ENCODE data around the gene TBX15. TPM values are rescaled to one million over a fixed set of nuclear protein-coding genes. Genes with fewer than 3 reads are reported as not detected.

Gene TBX15
- total and polyA plus RNA-seq, 10 donors: 0.06 to 0.32 (median 0.11) TPM; not detected in 4

- H3K4me1 ChIP-seq: no peaks in the 10 kb centered on the region
Measured at GRCh38 chr1:118902299-118902698, 85.8 kb downstream of the TBX15 start.

GRCh38 chr1:118900643-118901440, 87.3 kb downstream of the TBX15 start:
- Histone ChIP-seq H3K36me3 (no peaks in the 10 kb centered on the region), H3K27ac (no peak overlapping the region)
- TF ChIP-seq POLR2A (IDR thresholded peaks at IDR 0.05): no peak
- TF ChIP-seq POLR2AphosphoS5 (IDR thresholded peaks at IDR 0.05): no peak
- TF ChIP-seq CTCF (IDR thresholded peaks at IDR 0.05 in 8 of 11, conservative IDR thresholded peaks at IDR 0.05 in 3 of 11): no peak

More at GRCh38 chr1:118902299-118902698, 85.8 kb downstream of the TBX15 start:
- no peak overlapping the region for H3K4me3 ChIP-seq
- H3K27me3 ChIP-seq (replicated peaks in 1 of 7): no peaks in the 10 kb centered on the region
- WGBS, 5 donors: 84 to 94% (median 92%) methylated on average over 2 of the region's 2 CpGs
- no peaks in the 10 kb centered on the region for H3K9me3 ChIP-seq
- DNase-seq: no peak
- intact Hi-C loops (cut with DNase I; ENCODE audit: low total_unique reads): no loop called here
- TF ChIP-seq CTCF (IDR thresholded peaks at IDR 0.05 in 8 of 11, conservative IDR thresholded peaks at IDR 0.05 in 3 of 11) (no peak), POLR2AphosphoS5 (IDR thresholded peaks at IDR 0.05) (no peak), POLR2A (IDR thresholded peaks at IDR 0.05) (no peak)
- no peaks in the 10 kb centered on the region for H3K36me3 ChIP-seq
- no peak overlapping the region for H3K27ac ChIP-seq

GRCh38 chr1:118899340-118899739, 88.8 kb downstream of the TBX15 start:
- Histone ChIP-seq H3K27me3 (replicated peaks in 1 of 7) (no peaks in the 10 kb centered on the region), H3K9me3 (peaks cover 0 to 3% (median 0%) of the 10 kb centered on the region in 8 donors), H3K36me3 (no peaks in the 10 kb centered on the region), H3K4me1 (no peaks in the 10 kb centered on the region), H3K4me3 (no peak overlapping the region), H3K27ac (no peak overlapping the region)
- TF ChIP-seq POLR2A (IDR thresholded peaks at IDR 0.05) (no peak), CTCF (IDR thresholded peaks at IDR 0.05 in 8 of 11, conservative IDR thresholded peaks at IDR 0.05 in 3 of 11) (no peak), POLR2AphosphoS5 (IDR thresholded peaks at IDR 0.05) (no peak)
- no peak for DNase-seq
- intact Hi-C loops (cut with DNase I; ENCODE audit: low total_unique reads): no loop called here
- 50 to 68% (median 60%) methylated on average over 3 of the region's 3 CpGs for WGBS, 5 donors

More at GRCh38 chr1:118900643-118901440, 87.3 kb downstream of the TBX15 start:
- no peak for DNase-seq
- Histone ChIP-seq H3K9me3 (peaks cover 0 to 3% (median 0%) of the 10 kb centered on the region in 8 donors), H3K27me3 (replicated peaks in 1 of 7) (no peaks in the 10 kb centered on the region), H3K4me1 (no peaks in the 10 kb centered on the region), H3K4me3 (no peak overlapping the region)
- intact Hi-C loops (cut with DNase I; ENCODE audit: low total_unique reads): no loop called here

- intact Hi-C loops (cut with DNase I; ENCODE audit: low total_unique reads): no loop called here
- Histone ChIP-seq H3K36me3 (no peaks in the 10 kb centered on the region), H3K9me3 (peaks cover 0 to 3% (median 0%) of the 10 kb centered on the region in 8 donors), H3K27ac (no peak overlapping the region), H3K4me1 (no peaks in the 10 kb centered on the region), H3K4me3 (no peak overlapping the region), H3K27me3 (replicated peaks in 1 of 7) (no peaks in the 10 kb centered on the region)
- WGBS, 5 donors: 84 to 94% (median 91%) methylated on average over 3 of the region's 3 CpGs
- TF ChIP-seq CTCF (IDR thresholded peaks at IDR 0.05 in 8 of 11, conservative IDR thresholded peaks at IDR 0.05 in 3 of 11) (no peak), POLR2A (IDR thresholded peaks at IDR 0.05) (no peak), POLR2AphosphoS5 (IDR thresholded peaks at IDR 0.05) (no peak)
- no peak for DNase-seq
Measured at GRCh38 chr1:118898712-118899111, 89.4 kb downstream of the TBX15 start.

Data from spleen (tissue), 11 donors.